ENCODE results near the gene C3orf85.

DNA sequence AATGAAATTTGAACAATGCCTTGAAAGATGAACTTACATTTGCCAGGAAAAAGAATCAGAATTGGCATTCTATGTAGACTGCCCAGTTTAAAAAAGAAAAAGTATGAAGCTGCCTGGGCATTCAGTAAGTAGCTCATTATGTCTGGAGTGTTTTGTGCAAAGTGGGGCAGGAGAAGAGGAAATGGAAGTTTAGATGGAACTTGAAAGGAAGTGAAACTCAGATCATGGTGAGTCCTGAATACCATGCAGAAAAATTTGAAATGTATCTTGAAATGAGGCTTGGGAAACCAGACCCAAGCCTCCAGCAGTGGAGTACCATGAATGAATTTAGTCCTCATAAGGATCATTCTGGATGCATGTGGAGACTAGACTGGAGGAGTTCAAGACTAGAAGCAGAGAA is 13.8 kb upstream of the C3orf85 start:
- no peak for TF ChIP-seq GATA2 (IDR thresholded peaks at IDR 0.05; ENCODE audit: low read depth, low read length)
- no peak for TF ChIP-seq GATA3 (IDR thresholded peaks at IDR 0.05; ENCODE audit: low read depth, low read length)

Measured in SH-SY5Y (cell line).